ENCODE data around the gene APOC1.
A peak's percentile ranks its signal among the peaks of the same experiment; 100 is the strongest.
"Not testable (repeated sequence)": the region's sequence is repeated elsewhere in the genome, so short reads cannot be mapped to it uniquely, and the experiment has no call there.

Gene APOC1

DNA sequence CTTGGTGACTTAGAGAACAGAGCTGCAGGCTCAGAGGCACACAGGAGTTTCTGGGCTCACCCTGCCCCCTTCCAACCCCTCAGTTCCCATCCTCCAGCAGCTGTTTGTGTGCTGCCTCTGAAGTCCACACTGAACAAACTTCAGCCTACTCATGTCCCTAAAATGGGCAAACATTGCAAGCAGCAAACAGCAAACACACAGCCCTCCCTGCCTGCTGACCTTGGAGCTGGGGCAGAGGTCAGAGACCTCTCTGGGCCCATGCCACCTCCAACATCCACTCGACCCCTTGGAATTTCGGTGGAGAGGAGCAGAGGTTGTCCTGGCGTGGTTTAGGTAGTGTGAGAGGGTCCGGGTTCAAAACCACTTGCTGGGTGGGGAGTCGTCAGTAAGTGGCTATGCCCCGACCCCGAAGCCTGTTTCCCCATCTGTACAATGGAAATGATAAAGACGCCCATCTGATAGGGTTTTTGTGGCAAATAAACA is 9.9 kb downstream of the APOC1 start:
- no peak overlapping the region for H3K4me2 ChIP-seq (ENCODE audit: low read depth, low read length, poor library complexity, severe bottlenecking)

DNA sequence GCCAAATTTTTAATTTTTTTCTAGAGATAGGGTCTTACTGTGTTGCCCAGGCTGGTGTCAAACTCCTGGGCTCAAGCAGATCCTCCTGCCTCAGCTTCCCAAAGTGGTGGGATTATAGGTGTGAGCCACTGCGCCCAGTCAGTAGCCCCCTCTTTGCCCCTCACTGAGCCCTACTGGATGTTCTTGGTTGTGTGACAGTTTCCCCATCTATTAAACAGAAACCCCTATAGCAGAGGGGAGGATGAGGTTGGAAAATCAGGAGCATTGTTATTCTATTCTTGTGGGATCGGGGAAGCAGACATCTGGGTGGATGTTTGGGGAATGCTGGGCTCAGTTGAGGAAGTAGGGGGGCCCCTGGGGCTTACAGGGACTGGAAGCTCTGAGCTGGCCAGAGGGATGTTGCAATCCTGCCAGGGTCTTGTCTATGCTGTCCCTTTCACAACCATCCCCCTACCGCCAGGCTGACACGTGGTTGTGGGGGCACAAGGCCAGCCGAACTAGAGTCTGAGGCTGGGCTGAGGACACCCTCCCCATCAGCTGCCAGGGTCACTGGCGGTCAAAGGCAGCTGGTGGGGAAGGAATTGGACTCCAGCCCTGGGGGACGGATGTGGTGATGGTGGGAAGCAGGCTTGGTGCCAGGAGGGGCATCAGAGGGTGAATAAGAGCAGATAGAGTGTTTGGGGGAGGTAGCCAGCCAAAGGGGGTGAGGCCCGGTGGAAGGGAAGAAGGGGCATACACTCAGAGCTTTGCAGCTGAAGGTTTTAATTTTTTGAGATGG is 10.9 kb downstream of the APOC1 start:
- Histone ChIP-seq H3K9ac (ENCODE audit: low read depth, low read length, poor library complexity, severe bottlenecking) (no peak overlapping the region), H3K4me3 (ENCODE audit: low read length, poor library complexity, severe bottlenecking) (no peak overlapping the region), H3F3A (ENCODE audit: low read depth) (no peaks in the 10 kb centered on the region), H4K20me1 (ENCODE audit: insufficient read depth, low read length, poor library complexity, severe bottlenecking) (no peaks in the 10 kb centered on the region), H3K79me2 (ENCODE audit: insufficient read depth, low read length) (no peaks in the 10 kb centered on the region), H3K4me1 (ENCODE audit: insufficient read depth, low read length, poor library complexity, severe bottlenecking) (no peaks in the 10 kb centered on the region), H3K9me3 (ENCODE audit: insufficient read depth, low read depth, low read length) (no peaks in the 10 kb centered on the region), H2AFZ (ENCODE audit: low read length) (no peak overlapping the region), H3K4me2 (ENCODE audit: low read depth, low read length, poor library complexity, severe bottlenecking) (no peak overlapping the region), H3K27me3 (ENCODE audit: insufficient read depth, low read length, poor library complexity, severe bottlenecking) (no peaks in the 10 kb centered on the region), H3K9me2 (replicated peaks; ENCODE audit: low read depth, low read length) (no peaks in the 10 kb centered on the region), H3K36me3 (ENCODE audit: insufficient read depth, low read length) (no peaks in the 10 kb centered on the region)
- TF ChIP-seq CTCF (conservative IDR thresholded peaks at IDR 0.05; ENCODE audit: low read length) (no peak), EZH2phosphoT487 (IDR thresholded peaks at IDR 0.05; ENCODE audit: borderline replicate concordance) (no peak)

More for the DNA sequence above, 9.9 kb downstream of the APOC1 start:
- Histone ChIP-seq H3K27me3 (ENCODE audit: insufficient read depth, low read length, poor library complexity, severe bottlenecking) (no peaks in the 10 kb centered on the region), H3K9me3 (ENCODE audit: insufficient read depth, low read depth, low read length) (no peaks in the 10 kb centered on the region), H3K36me3 (ENCODE audit: insufficient read depth, low read length) (no peaks in the 10 kb centered on the region), H3K9me2 (replicated peaks; ENCODE audit: low read depth, low read length) (no peaks in the 10 kb centered on the region), H4K20me1 (ENCODE audit: insufficient read depth, low read length, poor library complexity, severe bottlenecking) (no peaks in the 10 kb centered on the region), H3K4me1 (ENCODE audit: insufficient read depth, low read length, poor library complexity, severe bottlenecking) (no peaks in the 10 kb centered on the region), H3K4me3 (ENCODE audit: low read length, poor library complexity, severe bottlenecking) (no peak overlapping the region), H3K79me2 (ENCODE audit: insufficient read depth, low read length) (no peaks in the 10 kb centered on the region), H3K9ac (ENCODE audit: low read depth, low read length, poor library complexity, severe bottlenecking) (no peak overlapping the region), H2AFZ (ENCODE audit: low read length) (no peak overlapping the region), H3F3A (ENCODE audit: low read depth) (no peaks in the 10 kb centered on the region)
- TF ChIP-seq CTCF (conservative IDR thresholded peaks at IDR 0.05; ENCODE audit: low read length): no peak

DNA sequence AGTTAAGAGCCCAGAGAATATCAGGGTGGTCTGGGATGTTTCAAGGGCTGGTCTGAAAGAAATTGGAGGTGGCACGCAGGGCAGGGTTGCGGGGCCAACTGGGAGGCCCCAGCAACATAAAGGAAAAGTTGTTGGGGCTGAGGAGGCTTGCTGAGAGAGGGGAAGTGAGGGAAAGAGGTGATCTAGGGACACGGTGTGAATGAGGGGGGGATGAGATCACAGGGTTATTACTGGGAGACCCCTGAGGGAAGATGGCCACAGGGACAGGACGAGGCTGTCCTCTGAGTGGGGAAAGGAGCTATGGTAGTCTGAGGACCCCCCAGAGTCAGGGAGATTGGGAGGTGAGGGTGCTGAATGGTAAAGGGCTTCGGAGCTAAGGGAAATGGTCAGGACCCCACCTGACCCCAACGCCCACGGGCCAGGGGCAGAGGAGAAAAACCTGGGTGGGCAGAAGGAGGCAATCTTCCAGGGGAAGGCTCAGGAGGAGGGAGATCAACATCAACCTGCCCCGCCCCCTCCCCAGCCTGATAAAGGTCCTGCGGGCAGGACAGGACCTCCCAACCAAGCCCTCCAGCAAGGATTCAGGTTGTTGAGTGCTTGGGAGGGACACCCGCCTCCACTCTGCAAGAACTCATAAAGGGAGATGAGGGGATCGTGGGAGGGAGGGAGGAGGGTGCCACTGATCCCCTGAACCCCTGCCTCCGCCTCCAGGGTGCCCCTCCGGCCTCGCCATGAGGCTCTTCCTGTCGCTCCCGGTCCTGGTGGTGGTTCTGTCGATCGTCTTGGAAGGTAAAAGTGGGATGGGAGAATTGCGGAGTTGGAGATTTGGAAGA is 12.1 kb downstream of the APOC1 start:
- H3K36me3 ChIP-seq (ENCODE audit: insufficient read depth, low read length); H3K4me3 ChIP-seq (ENCODE audit: low read length, poor library complexity, severe bottlenecking); H3F3A ChIP-seq (ENCODE audit: low read depth); H3K9me3 ChIP-seq (ENCODE audit: insufficient read depth, low read depth, low read length); H3K27me3 ChIP-seq (ENCODE audit: insufficient read depth, low read length, poor library complexity, severe bottlenecking); H3K9me2 ChIP-seq (replicated peaks; ENCODE audit: low read depth, low read length); H3K79me2 ChIP-seq (ENCODE audit: insufficient read depth, low read length); H2AFZ ChIP-seq (ENCODE audit: low read length); H4K20me1 ChIP-seq (ENCODE audit: insufficient read depth, low read length, poor library complexity, severe bottlenecking); H3K9ac ChIP-seq (ENCODE audit: low read depth, low read length, poor library complexity, severe bottlenecking); H3K4me1 ChIP-seq (ENCODE audit: insufficient read depth, low read length, poor library complexity, severe bottlenecking): not testable (repeated sequence)
- peak overlapping the region; percentile 34 for H3K4me2 ChIP-seq (ENCODE audit: low read depth, low read length, poor library complexity, severe bottlenecking)

All from Loucy (cell line).